MM.1S (cell line): ENCODE results near the gene ALDH5A1.
A peak's percentile ranks its signal among the peaks of the same experiment; 100 is the strongest.

Source experiments
- DNase-seq: peaks from one replicate; pipeline ENCODE4 v3.0.0-alpha.2; 2015
- H2AFZ ChIP-seq: fragments of 300-600 bp; sonication (generic); 2 replicates; pipeline ENCODE4 v1.6.0; 2016; ENCODE audit warnings: antibody characterized with exemption, low read length
- H3F3A ChIP-seq: fragments of 300-600 bp; sonication (generic); 2 replicates; pipeline ENCODE4 v1.6.1; 2016; ENCODE audit warnings: mild to moderate bottlenecking, antibody characterized with exemption, low read length, moderate library complexity, mixed read lengths; ENCODE audit not compliant: insufficient read depth
- H3K27ac ChIP-seq: fragments of 300-600 bp; sonication (generic); 2 replicates; pipeline ENCODE4 v1.5.1; 2016; ENCODE audit warnings: mild to moderate bottlenecking, low read length
- H3K27me3 ChIP-seq: fragments of 300-600 bp; sonication (generic); replicated peaks from 2 replicates; pipeline ENCODE4 v1.6.0; 2016; ENCODE audit warnings: low read length; ENCODE audit not compliant: insufficient read depth
- H3K36me3 ChIP-seq: fragments of 300-600 bp; sonication (generic); replicated peaks from 2 replicates; pipeline ENCODE4 v1.6.1; 2016; ENCODE audit warnings: mild to moderate bottlenecking, low read length, mixed read lengths; ENCODE audit not compliant: insufficient read depth
- H3K4me1 ChIP-seq: fragments of 300-600 bp; sonication (generic); 2 replicates; pipeline ENCODE4 v1.6.1; 2016; ENCODE audit warnings: low read length, mixed read lengths
- H3K4me2 ChIP-seq: fragments of 300-600 bp; sonication (generic); 2 replicates; pipeline ENCODE4 v1.6.0; 2016; ENCODE audit warnings: low read depth, low read length
- H3K4me3 ChIP-seq: fragments of 300-600 bp; sonication (generic); 2 replicates; pipeline ENCODE4 v1.5.1; 2016; ENCODE audit warnings: low read length, mixed read lengths
- H3K79me2 ChIP-seq: fragments of 300-600 bp; sonication (generic); 2 replicates; pipeline ENCODE4 v1.6.1; 2016; ENCODE audit warnings: mixed run types, low read length, mixed read lengths
- H3K9ac ChIP-seq: fragments of 300-600 bp; sonication (generic); 2 replicates; pipeline ENCODE4 v1.6.1; 2016; ENCODE audit warnings: low read length, mixed read lengths
- H3K9me2 ChIP-seq: fragments of 300-600 bp; sonication (generic); replicated peaks from 2 replicates; pipeline ENCODE4 v1.6.1; 2016; ENCODE audit warnings: mild to moderate bottlenecking, low read length, mixed read lengths; ENCODE audit not compliant: insufficient read depth
- H3K9me3 ChIP-seq: fragments of 300-600 bp; sonication (generic); replicated peaks from 2 replicates; pipeline ENCODE4 v1.6.1; 2016; ENCODE audit warnings: mild to moderate bottlenecking, low read length, mixed read lengths; ENCODE audit not compliant: insufficient read depth
- H4K20me1 ChIP-seq: fragments of 300-600 bp; sonication (generic); 2 replicates; pipeline ENCODE4 v1.6.1; 2016; ENCODE audit warnings: mild to moderate bottlenecking, low read length, moderate library complexity, mixed read lengths; ENCODE audit not compliant: insufficient read depth
- EZH2 ChIP-seq: fragments of 300-600 bp; sonication (generic); optimal IDR thresholded peaks from 2 replicates; pipeline ENCODE3; 2017; ENCODE audit warnings: low read depth, mild to moderate bottlenecking, antibody characterized with exemption, low read length, mixed read lengths
- EZH2phosphoT487 ChIP-seq: fragments of 300-600 bp; sonication (generic); IDR thresholded peaks from 2 replicates; pipeline ENCODE4 v1.6.1; 2018; ENCODE audit warnings: antibody characterized with exemption, low read length
- TF ChIP-seq, protein P1 (sequence below): fragments of 300-600 bp; sonication (generic); IDR thresholded peaks from 2 replicates; pipeline ENCODE4 v1.5.1; 2016; ENCODE audit warnings: antibody characterized with exemption, low read length, mixed read lengths

ALDH5A1 gene

DNA sequence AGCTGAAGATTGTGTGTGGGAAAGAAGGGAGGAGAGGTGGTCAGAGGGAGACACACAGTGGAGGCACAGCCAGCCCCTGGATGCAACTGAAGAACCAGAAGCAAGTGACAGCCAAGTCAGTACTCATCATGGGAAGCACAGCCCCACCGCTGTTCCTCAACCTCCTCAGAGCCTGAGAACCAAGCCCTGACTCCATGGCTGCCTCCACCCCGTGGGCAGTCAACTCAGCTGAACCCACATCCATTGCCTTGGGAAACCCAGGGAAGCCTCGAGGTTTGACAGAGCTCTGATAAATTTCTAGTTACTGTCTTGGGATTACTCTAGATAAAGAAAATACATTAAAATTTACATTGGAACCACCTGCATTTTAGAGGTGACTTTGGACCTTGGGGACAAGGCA is 29.6 kb downstream of the ALDH5A1 start:
- H3K36me3 ChIP-seq: no peaks in the 10 kb centered on the region
- TF ChIP-seq, protein P1, sequence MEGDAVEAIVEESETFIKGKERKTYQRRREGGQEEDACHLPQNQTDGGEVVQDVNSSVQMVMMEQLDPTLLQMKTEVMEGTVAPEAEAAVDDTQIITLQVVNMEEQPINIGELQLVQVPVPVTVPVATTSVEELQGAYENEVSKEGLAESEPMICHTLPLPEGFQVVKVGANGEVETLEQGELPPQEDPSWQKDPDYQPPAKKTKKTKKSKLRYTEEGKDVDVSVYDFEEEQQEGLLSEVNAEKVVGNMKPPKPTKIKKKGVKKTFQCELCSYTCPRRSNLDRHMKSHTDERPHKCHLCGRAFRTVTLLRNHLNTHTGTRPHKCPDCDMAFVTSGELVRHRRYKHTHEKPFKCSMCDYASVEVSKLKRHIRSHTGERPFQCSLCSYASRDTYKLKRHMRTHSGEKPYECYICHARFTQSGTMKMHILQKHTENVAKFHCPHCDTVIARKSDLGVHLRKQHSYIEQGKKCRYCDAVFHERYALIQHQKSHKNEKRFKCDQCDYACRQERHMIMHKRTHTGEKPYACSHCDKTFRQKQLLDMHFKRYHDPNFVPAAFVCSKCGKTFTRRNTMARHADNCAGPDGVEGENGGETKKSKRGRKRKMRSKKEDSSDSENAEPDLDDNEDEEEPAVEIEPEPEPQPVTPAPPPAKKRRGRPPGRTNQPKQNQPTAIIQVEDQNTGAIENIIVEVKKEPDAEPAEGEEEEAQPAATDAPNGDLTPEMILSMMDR: no peak
- TF ChIP-seq EZH2phosphoT487: no peak
- no peak for TF ChIP-seq EZH2
- H3K4me2 ChIP-seq: no peak overlapping the region
- H2AFZ ChIP-seq: no peak overlapping the region
- no peak overlapping the region for H3K27ac ChIP-seq
- H3F3A ChIP-seq: no peaks in the 10 kb centered on the region
- no peak overlapping the region for H3K4me3 ChIP-seq
- H4K20me1 ChIP-seq: no peaks in the 10 kb centered on the region
- no peaks in the 10 kb centered on the region for H3K79me2 ChIP-seq
- no peaks in the 10 kb centered on the region for H3K9me2 ChIP-seq
- H3K9me3 ChIP-seq: no peaks in the 10 kb centered on the region
- no peak for DNase-seq
- peaks cover 11% of the 10 kb centered on the region; the same call in 1 of the 2 replicates for H3K4me1 ChIP-seq
- H3K9ac ChIP-seq: no peak overlapping the region
- no peaks in the 10 kb centered on the region for H3K27me3 ChIP-seq

DNA sequence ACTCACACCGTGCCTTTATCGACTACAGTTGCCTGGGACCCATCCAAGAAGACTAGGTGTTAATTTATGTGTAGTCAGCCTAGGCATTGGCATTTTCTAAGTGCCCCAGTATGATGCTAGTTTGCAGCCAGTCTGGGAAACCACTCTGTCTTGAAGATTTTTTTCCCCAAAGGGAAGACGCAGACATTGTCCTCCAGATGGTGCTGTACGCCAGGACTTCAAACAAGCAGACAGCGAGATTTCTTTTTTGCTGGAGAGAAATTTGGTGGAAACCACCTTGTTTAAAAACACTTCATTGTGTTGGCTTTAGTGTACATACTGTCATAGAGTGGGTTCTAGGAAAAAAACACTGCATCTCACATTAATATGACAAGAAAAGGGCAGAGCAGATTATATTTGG is 30.0 kb downstream of the ALDH5A1 start:
- no peaks in the 10 kb centered on the region for H3K9me3 ChIP-seq
- H3K9ac ChIP-seq: no peak overlapping the region
- peak; percentile 58 for DNase-seq
- H3K4me2 ChIP-seq: no peak overlapping the region
- no peaks in the 10 kb centered on the region for H3F3A ChIP-seq
- H3K4me3 ChIP-seq: no peak overlapping the region
- no peaks in the 10 kb centered on the region for H3K27me3 ChIP-seq
- no peaks in the 10 kb centered on the region for H3K79me2 ChIP-seq
- H3K36me3 ChIP-seq: no peaks in the 10 kb centered on the region
- peaks cover 11% of the 10 kb centered on the region; the same call in 1 of the 2 replicates for H3K4me1 ChIP-seq
- no peak overlapping the region for H2AFZ ChIP-seq
- no peak overlapping the region for H3K27ac ChIP-seq
- TF ChIP-seq, protein P1: peak; percentile 48
- TF ChIP-seq EZH2phosphoT487: no peak
- no peaks in the 10 kb centered on the region for H4K20me1 ChIP-seq
- H3K9me2 ChIP-seq: no peaks in the 10 kb centered on the region

DNA sequence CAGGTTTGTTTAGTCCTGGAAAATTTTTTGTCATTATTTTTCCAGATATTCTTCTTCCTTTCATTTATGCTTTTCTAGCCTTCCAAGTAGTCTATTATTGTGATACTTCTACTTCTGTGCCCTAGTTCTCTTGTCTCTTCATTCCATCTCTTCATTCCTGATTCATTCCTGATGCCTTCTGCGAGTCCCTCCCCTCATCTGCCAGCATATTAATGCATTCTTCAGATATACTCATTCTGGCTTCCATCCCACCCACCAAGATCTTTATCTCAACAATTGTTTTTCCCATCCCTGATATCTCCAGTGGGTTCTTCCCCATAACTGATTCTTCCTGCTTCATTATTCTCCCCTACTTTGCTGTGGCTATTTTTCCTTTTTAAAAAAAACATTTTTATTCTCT is 35.2 kb downstream of the ALDH5A1 start:
- no peak overlapping the region for H3K4me2 ChIP-seq

More for the DNA sequence above, 35.2 kb downstream of the ALDH5A1 start:
- Histone ChIP-seq H2AFZ (no peak overlapping the region), H4K20me1 (no peaks in the 10 kb centered on the region), H3K9me2 (no peaks in the 10 kb centered on the region), H3K27ac (no peak overlapping the region), H3K27me3 (no peaks in the 10 kb centered on the region), H3F3A (no peaks in the 10 kb centered on the region), H3K4me1 (no peaks in the 10 kb centered on the region), H3K79me2 (no peaks in the 10 kb centered on the region), H3K36me3 (0 out of 2 replicates have a peak, but pooled peaks cover 4% of the 10 kb centered on the region), H3K9ac (no peak overlapping the region), H3K9me3 (no peaks in the 10 kb centered on the region), H3K4me3 (no peak overlapping the region)
- TF ChIP-seq, protein P1: no peak
- no peak for TF ChIP-seq EZH2phosphoT487
- no peak for TF ChIP-seq EZH2
- no peak for DNase-seq
